GM21825 (cell line): ENCODE data around the gene PSMD5.
"Not testable (repeated sequence)": the region's sequence is repeated elsewhere in the genome, so short reads cannot be mapped to it uniquely, and the experiment has no call there.

Experiments
- ATAC-seq: cut with Tn5 transposase; IDR thresholded peaks from one replicate; pipeline ENCODE4 v1.9.1; 2021; ENCODE audit warnings: mild to moderate bottlenecking, moderate library complexity; ENCODE audit not compliant: unreplicated experiment

PSMD5 gene

GRCh38 chr9:120808931-120809330 is 33.8 kb downstream of the PSMD5 start:
- no peak for ATAC-seq

GRCh38 chr9:120807607-120808379 is 34.9 kb downstream of the PSMD5 start:
- no peak for ATAC-seq

GRCh38 chr9:120804784-120805363 is 37.8 kb downstream of the PSMD5 start:
- ATAC-seq: not testable (repeated sequence)

- ATAC-seq: no peak
Observed at GRCh38 chr9:120801441-120801840, 41.3 kb downstream of the PSMD5 start.

- ATAC-seq: peak; percentile 93
Observed at GRCh38 chr9:120792898-120793765, 49.6 kb downstream of the PSMD5 start, which contains the start of gene FBXW2. TSS of gene FBXW2 (minus strand) at chr9:120793416. CDS start at chr9:120788258, 5,158 bp downstream.

- no peak for ATAC-seq
Observed at GRCh38 chr9:120791161-120791560, 51.6 kb downstream of the PSMD5 start.

GRCh38 chr9:120787933-120788332 is 54.8 kb downstream of the PSMD5 start:
- no peak for ATAC-seq

- no peak for ATAC-seq
Observed at GRCh38 chr9:120783602-120784047, 59.1 kb downstream of the PSMD5 start.

GRCh38 chr9:120781236-120781635 is 61.5 kb downstream of the PSMD5 start:
- no peak for ATAC-seq

- ATAC-seq: no peak
Observed at GRCh38 chr9:120780367-120780766, 62.4 kb downstream of the PSMD5 start.

- no peak for ATAC-seq
Observed at GRCh38 chr9:120779227-120779626, 63.5 kb downstream of the PSMD5 start.

GRCh38 chr9:120778758-120779157 is 64.0 kb downstream of the PSMD5 start:
- no peak for ATAC-seq

GRCh38 chr9:120777229-120777628 is 65.5 kb downstream of the PSMD5 start:
- no peak for ATAC-seq

- no peak for ATAC-seq
Observed at GRCh38 chr9:120776788-120777187, 65.9 kb downstream of the PSMD5 start.

GRCh38 chr9:120775859-120776258 is 66.9 kb downstream of the PSMD5 start:
- ATAC-seq: no peak

GRCh38 chr9:120774719-120775118 is 68.0 kb downstream of the PSMD5 start:
- no peak for ATAC-seq

GRCh38 chr9:120773256-120773655 is 69.5 kb downstream of the PSMD5 start:
- no peak for ATAC-seq

- ATAC-seq: no peak
Observed at GRCh38 chr9:120770931-120771330, 71.8 kb downstream of the PSMD5 start.

GRCh38 chr9:120768886-120769285 is 73.8 kb downstream of the PSMD5 start:
- ATAC-seq: no peak

GRCh38 chr9:120768247-120768646 is 74.5 kb downstream of the PSMD5 start:
- no peak for ATAC-seq

- no peak for ATAC-seq
Observed at GRCh38 chr9:120767451-120767850, 75.3 kb downstream of the PSMD5 start.
